HEK293 (cell line): ENCODE data around the gene KCNC2.

Experiments used
- KLF10 ChIP-seq: fragments of 450-650 bp; IDR thresholded peaks from 2 replicates; pipeline ENCODE4 v1.5.1; 2018; ENCODE audit warnings: missing biosample characterization, mild to moderate bottlenecking, missing genetic modification characterization
- KLF7 ChIP-seq: fragments of 450-650 bp; formaldehyde crosslinking; IDR thresholded peaks from 2 replicates; pipeline ENCODE4 v1.5.1; 2016; ENCODE audit warnings: missing biosample characterization, missing genetic modification characterization, borderline replicate concordance
- OVOL3 ChIP-seq: fragments of 450-650 bp; formaldehyde crosslinking; IDR thresholded peaks from 2 replicates; pipeline ENCODE4 v1.5.1; 2016; ENCODE audit warnings: missing biosample characterization, missing genetic modification characterization
- ZBTB7A ChIP-seq: fragments of 450-650 bp; formaldehyde crosslinking; IDR thresholded peaks from 2 replicates; pipeline ENCODE4 v1.5.1; 2016; ENCODE audit warnings: low read depth, missing biosample characterization, missing genetic modification characterization
- ZBTB8A ChIP-seq: fragments of 450-650 bp; formaldehyde crosslinking; IDR thresholded peaks from 2 replicates; pipeline ENCODE4 v1.5.1; 2016; ENCODE audit warnings: missing biosample characterization, missing genetic modification characterization
- ZNF274 ChIP-seq, 2 experiments: fragments of 200-500 bp in 1 of 2; fragments of 450-650 bp in 1 of 2; sonication (Bioruptor generic) in 1 of 2; formaldehyde crosslinking in 1 of 2; IDR thresholded peaks; 2 replicates each; pipeline versions ENCODE4 v1.5.1 to v1.6.1; 2014 to 2016; ENCODE audit warnings: borderline replicate concordance in 1 of 2, inconsistent platforms in 1 of 2, low read length in 1 of 2, missing biosample characterization in 1 of 2, missing genetic modification characterization in 1 of 2
- ZNF324 ChIP-seq: fragments of 450-650 bp; formaldehyde crosslinking; IDR thresholded peaks from 2 replicates; pipeline ENCODE4 v1.5.1; 2016; ENCODE audit warnings: missing biosample characterization, missing genetic modification characterization
- TF ChIP-seq, protein P1 (sequence below): fragments of 450-650 bp; formaldehyde crosslinking; IDR thresholded peaks from 2 replicates; pipeline ENCODE4 v1.5.1; 2016; ENCODE audit warnings: missing biosample characterization, missing genetic modification characterization
- TF ChIP-seq, protein P2 (sequence below): sonication (generic); formaldehyde crosslinking; IDR thresholded peaks from 2 replicates; pipeline ENCODE4 v1.8.1; 2022; ENCODE audit warnings: mild to moderate bottlenecking, moderate library complexity, missing genetic modification reagents
- TF ChIP-seq, protein P3 (sequence below): fragments of 450-650 bp; formaldehyde crosslinking; IDR thresholded peaks from 2 replicates; pipeline ENCODE4 v1.5.1; 2016; ENCODE audit warnings: missing biosample characterization, missing genetic modification characterization, low read depth
- TF ChIP-seq, protein P4 (sequence below): fragments of 450-650 bp; formaldehyde crosslinking; IDR thresholded peaks from 2 replicates; pipeline ENCODE4 v1.5.1; 2017; ENCODE audit warnings: missing biosample characterization, missing genetic modification characterization

DNA sequence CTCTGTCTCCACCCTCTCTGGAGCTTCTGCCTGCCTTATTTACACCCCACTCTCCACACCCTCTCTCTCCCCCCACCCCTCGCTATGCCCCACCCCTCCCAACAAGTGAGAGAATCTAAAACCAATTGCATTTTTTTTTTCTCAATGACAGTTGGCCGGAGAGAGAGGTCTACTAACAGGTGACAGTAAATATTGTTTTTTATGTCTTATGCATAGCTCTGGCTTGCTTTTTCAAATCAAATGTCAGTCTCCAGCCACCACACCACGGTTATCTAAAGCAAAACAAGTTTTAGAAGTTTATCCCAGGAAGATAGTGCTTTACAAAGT is at the start of gene KCNC2:
- TF ChIP-seq, protein P1, sequence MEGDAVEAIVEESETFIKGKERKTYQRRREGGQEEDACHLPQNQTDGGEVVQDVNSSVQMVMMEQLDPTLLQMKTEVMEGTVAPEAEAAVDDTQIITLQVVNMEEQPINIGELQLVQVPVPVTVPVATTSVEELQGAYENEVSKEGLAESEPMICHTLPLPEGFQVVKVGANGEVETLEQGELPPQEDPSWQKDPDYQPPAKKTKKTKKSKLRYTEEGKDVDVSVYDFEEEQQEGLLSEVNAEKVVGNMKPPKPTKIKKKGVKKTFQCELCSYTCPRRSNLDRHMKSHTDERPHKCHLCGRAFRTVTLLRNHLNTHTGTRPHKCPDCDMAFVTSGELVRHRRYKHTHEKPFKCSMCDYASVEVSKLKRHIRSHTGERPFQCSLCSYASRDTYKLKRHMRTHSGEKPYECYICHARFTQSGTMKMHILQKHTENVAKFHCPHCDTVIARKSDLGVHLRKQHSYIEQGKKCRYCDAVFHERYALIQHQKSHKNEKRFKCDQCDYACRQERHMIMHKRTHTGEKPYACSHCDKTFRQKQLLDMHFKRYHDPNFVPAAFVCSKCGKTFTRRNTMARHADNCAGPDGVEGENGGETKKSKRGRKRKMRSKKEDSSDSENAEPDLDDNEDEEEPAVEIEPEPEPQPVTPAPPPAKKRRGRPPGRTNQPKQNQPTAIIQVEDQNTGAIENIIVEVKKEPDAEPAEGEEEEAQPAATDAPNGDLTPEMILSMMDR (tag by site-specific recombination): no peak
- TF ChIP-seq, protein P2, sequence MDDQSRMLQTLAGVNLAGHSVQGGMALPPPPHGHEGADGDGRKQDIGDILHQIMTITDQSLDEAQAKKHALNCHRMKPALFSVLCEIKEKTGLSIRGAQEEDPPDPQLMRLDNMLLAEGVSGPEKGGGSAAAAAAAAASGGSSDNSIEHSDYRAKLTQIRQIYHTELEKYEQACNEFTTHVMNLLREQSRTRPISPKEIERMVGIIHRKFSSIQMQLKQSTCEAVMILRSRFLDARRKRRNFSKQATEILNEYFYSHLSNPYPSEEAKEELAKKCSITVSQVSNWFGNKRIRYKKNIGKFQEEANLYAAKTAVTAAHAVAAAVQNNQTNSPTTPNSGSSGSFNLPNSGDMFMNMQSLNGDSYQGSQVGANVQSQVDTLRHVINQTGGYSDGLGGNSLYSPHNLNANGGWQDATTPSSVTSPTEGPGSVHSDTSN (CRISPR knock-in tag): no peak
- TF ChIP-seq, protein P3, sequence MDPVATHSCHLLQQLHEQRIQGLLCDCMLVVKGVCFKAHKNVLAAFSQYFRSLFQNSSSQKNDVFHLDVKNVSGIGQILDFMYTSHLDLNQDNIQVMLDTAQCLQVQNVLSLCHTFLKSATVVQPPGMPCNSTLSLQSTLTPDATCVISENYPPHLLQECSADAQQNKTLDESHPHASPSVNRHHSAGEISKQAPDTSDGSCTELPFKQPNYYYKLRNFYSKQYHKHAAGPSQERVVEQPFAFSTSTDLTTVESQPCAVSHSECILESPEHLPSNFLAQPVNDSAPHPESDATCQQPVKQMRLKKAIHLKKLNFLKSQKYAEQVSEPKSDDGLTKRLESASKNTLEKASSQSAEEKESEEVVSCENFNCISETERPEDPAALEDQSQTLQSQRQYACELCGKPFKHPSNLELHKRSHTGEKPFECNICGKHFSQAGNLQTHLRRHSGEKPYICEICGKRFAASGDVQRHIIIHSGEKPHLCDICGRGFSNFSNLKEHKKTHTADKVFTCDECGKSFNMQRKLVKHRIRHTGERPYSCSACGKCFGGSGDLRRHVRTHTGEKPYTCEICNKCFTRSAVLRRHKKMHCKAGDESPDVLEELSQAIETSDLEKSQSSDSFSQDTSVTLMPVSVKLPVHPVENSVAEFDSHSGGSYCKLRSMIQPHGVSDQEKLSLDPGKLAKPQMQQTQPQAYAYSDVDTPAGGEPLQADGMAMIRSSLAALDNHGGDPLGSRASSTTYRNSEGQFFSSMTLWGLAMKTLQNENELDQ (tag by site-specific recombination): no peak
- TF ChIP-seq KLF7 (tag by site-specific recombination): no peak
- TF ChIP-seq ZBTB8A: no peak
- TF ChIP-seq ZNF274 (IDR thresholded peaks at IDR 0.05; ENCODE audit: low read length): no peak
- TF ChIP-seq ZNF274 (tag by site-specific recombination; IDR thresholded peaks at IDR 0.05; ENCODE audit: borderline replicate concordance): no peak
- TF ChIP-seq KLF10 (tag by site-specific recombination): no peak
- no peak for TF ChIP-seq ZNF324
- no peak for TF ChIP-seq ZBTB7A
- no peak for TF ChIP-seq OVOL3
- TF ChIP-seq, protein P4, sequence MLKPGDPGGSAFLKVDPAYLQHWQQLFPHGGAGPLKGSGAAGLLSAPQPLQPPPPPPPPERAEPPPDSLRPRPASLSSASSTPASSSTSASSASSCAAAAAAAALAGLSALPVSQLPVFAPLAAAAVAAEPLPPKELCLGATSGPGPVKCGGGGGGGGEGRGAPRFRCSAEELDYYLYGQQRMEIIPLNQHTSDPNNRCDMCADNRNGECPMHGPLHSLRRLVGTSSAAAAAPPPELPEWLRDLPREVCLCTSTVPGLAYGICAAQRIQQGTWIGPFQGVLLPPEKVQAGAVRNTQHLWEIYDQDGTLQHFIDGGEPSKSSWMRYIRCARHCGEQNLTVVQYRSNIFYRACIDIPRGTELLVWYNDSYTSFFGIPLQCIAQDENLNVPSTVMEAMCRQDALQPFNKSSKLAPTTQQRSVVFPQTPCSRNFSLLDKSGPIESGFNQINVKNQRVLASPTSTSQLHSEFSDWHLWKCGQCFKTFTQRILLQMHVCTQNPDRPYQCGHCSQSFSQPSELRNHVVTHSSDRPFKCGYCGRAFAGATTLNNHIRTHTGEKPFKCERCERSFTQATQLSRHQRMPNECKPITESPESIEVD (tag by site-specific recombination): no peak
